ENCODE results near the gene MRPL3.

DNA sequence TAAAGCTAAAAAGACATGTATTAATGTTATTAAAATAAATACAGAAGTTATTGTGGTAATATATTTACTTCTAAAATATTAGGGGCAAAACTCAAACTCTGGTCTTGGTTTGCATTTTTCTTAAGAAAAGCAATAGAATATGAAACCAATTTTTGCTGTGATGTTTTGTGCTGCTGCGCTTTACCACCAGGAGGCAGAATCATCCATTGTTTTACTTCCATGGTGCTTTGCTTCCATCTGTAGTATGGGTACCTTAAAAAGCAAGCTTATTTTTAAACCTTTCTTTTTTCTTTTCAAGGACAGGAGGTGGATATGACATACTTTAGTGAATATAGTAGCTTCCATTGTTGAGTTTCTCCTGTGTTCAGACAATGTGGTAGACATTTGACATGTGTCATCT lies 46.6 kb upstream of the MRPL3 start:
- no peak for TF ChIP-seq EZH2 (IDR thresholded peaks at IDR 0.05; ENCODE audit: insufficient read depth, poor library complexity, severe bottlenecking)
- TF ChIP-seq EZH2phosphoT487 (IDR thresholded peaks at IDR 0.05; ENCODE audit: insufficient read depth, low read depth) = no peak
